ENCODE results near the gene CEP164. TPM values are rescaled to one million over a fixed set of nuclear protein-coding genes. Genes with fewer than 3 reads are reported as not detected.

Gene CEP164
- total and polyA plus RNA-seq, 2 experiments from 2014 or later: 13.9 to 23.8 TPM

DNA sequence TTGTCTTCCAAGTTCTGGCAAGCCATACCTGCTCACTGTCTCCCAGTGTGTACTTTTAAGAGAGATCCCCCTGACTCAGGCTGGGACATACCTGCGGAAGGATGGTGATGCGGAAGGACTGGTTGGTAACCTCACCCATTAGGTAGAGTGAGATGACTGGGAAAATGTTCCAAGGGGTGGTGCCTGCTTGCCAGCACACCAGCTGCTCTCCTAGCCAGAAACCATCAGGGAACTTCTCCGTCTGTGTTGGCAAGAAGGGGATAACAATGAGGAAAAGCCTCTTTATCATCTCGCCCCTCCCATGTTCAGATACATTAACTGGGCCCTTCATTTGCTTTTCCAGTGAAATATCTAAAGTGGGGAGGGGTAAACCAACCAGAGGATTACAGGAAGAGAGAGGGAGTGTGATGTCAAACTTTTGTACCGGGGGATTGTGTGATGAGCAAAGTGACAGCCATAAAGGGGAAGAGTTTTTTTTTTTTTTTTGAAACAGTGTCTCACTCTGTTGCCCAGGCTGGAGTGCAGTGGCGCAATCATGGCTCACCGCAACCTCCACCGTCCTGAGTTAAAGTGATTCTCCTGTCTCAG is 36.8 kb upstream of the CEP164 start, which contains the start of gene BACE1-AS:
Gene BACE1-AS (plus strand): TSS at position 538 of the 588 bp plus-strand sequence.
- Histone ChIP-seq H3K4me1 (ENCODE audit: insufficient read depth) (no peaks in the 10 kb centered on the region), H2AFZ (no peak within 1 kb of the TSS), H3K36me3 (ENCODE audit: insufficient read depth) (no peaks in the 10 kb centered on the region), H3F3A (replicated peaks; ENCODE audit: low read depth) (no peaks in the 10 kb centered on the region), H3K4me3 (no peak within 1 kb of the TSS), H3K79me2 (replicated peaks; ENCODE audit: insufficient read depth) (no peaks in the 10 kb centered on the region), H3K27me3 (ENCODE audit: insufficient read depth) (no peaks in the 10 kb centered on the region), H4K20me1 (replicated peaks; ENCODE audit: insufficient read depth) (no peaks in the 10 kb centered on the region), H3K27ac (ENCODE audit: low read depth) (no peak within 1 kb of the TSS), H3K4me2 (no peak within 1 kb of the TSS), H3K9me2 (ENCODE audit: insufficient read depth) (no peaks in the 10 kb centered on the region)
- H3K9me3 Mint-ChIP-seq: no peaks in the 10 kb centered on the region
- H3K4me1 Mint-ChIP-seq: no peaks in the 10 kb centered on the region
- no peak within 1 kb of the TSS for H3K27ac Mint-ChIP-seq
- H3K27me3 Mint-ChIP-seq (ENCODE audit: insufficient read depth, low read depth, poor library complexity): peaks cover 7% of the 10 kb centered on the region
- peaks cover 19% of the 10 kb centered on the region for H3K36me3 Mint-ChIP-seq (ENCODE audit: low read depth)
- TF ChIP-seq POLR2AphosphoS5 (IDR thresholded peaks at IDR 0.05; ENCODE audit: low read depth) (no peak), ZNF331 (CRISPR knock-in tag; IDR thresholded peaks at IDR 0.05; ENCODE audit: low read depth) (no peak), CREB1 (CRISPR knock-in tag; IDR thresholded peaks at IDR 0.05; ENCODE audit: low read depth) (no peak)
- TF ChIP-seq, protein P1, sequence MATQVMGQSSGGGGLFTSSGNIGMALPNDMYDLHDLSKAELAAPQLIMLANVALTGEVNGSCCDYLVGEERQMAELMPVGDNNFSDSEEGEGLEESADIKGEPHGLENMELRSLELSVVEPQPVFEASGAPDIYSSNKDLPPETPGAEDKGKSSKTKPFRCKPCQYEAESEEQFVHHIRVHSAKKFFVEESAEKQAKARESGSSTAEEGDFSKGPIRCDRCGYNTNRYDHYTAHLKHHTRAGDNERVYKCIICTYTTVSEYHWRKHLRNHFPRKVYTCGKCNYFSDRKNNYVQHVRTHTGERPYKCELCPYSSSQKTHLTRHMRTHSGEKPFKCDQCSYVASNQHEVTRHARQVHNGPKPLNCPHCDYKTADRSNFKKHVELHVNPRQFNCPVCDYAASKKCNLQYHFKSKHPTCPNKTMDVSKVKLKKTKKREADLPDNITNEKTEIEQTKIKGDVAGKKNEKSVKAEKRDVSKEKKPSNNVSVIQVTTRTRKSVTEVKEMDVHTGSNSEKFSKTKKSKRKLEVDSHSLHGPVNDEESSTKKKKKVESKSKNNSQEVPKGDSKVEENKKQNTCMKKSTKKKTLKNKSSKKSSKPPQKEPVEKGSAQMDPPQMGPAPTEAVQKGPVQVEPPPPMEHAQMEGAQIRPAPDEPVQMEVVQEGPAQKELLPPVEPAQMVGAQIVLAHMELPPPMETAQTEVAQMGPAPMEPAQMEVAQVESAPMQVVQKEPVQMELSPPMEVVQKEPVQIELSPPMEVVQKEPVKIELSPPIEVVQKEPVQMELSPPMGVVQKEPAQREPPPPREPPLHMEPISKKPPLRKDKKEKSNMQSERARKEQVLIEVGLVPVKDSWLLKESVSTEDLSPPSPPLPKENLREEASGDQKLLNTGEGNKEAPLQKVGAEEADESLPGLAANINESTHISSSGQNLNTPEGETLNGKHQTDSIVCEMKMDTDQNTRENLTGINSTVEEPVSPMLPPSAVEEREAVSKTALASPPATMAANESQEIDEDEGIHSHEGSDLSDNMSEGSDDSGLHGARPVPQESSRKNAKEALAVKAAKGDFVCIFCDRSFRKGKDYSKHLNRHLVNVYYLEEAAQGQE (IDR thresholded peaks at IDR 0.05; ENCODE audit: unreplicated experiment): no peak
- TF ChIP-seq, protein P2, sequence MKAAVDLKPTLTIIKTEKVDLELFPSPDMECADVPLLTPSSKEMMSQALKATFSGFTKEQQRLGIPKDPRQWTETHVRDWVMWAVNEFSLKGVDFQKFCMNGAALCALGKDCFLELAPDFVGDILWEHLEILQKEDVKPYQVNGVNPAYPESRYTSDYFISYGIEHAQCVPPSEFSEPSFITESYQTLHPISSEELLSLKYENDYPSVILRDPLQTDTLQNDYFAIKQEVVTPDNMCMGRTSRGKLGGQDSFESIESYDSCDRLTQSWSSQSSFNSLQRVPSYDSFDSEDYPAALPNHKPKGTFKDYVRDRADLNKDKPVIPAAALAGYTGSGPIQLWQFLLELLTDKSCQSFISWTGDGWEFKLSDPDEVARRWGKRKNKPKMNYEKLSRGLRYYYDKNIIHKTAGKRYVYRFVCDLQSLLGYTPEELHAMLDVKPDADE (IDR thresholded peaks at IDR 0.05): no peak
- DNase-seq (ENCODE audit: low spot score): no peak
- no peak within 1 kb of the TSS for H3K4me3 Mint-ChIP-seq
- no peak for ATAC-seq

DNA sequence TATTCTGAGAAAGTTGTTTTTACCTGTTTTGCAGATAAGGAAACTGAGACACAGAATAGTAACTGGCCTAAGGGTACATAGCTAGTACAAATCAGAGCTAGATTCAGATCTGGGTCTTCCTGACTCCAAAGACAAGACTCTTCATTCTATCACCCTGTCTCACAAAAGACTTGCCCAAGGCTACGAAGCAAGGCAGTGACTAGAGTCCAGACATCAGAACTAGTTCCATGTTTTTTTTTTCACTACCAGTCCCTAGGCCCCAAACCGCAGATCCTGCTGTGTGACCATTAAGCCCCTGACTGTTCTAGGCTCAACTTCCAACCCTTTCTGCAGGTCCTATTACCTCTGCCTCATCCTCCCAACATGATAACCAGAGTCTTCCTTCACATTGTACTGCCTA is 35.0 kb upstream of the CEP164 start:
- DNase-seq (ENCODE audit: low spot score) (no peak), ATAC-seq (no peak)
- Mint-ChIP-seq H3K27me3 (ENCODE audit: insufficient read depth, low read depth, poor library complexity) (peaks cover 12% of the 10 kb centered on the region), H3K27ac (no peak overlapping the region), H3K36me3 (ENCODE audit: low read depth) (peaks cover 19% of the 10 kb centered on the region), H3K9me3 (no peaks in the 10 kb centered on the region), H3K4me3 (no peak overlapping the region), H3K4me1 (no peaks in the 10 kb centered on the region)
- Histone ChIP-seq H3K4me2 (no peak overlapping the region), H3F3A (replicated peaks; ENCODE audit: low read depth) (no peaks in the 10 kb centered on the region), H3K36me3 (ENCODE audit: insufficient read depth) (no peaks in the 10 kb centered on the region), H3K79me2 (replicated peaks; ENCODE audit: insufficient read depth) (no peaks in the 10 kb centered on the region), H3K27me3 (ENCODE audit: insufficient read depth) (no peaks in the 10 kb centered on the region), H3K4me3 (no peak overlapping the region), H3K9me2 (ENCODE audit: insufficient read depth) (no peaks in the 10 kb centered on the region), H4K20me1 (replicated peaks; ENCODE audit: insufficient read depth) (no peaks in the 10 kb centered on the region; the same call in 1 of the 2 replicates), H3K4me1 (ENCODE audit: insufficient read depth) (no peaks in the 10 kb centered on the region), H2AFZ (no peak overlapping the region), H3K27ac (ENCODE audit: low read depth) (no peak overlapping the region)
- TF ChIP-seq CREB1 (CRISPR knock-in tag; IDR thresholded peaks at IDR 0.05; ENCODE audit: low read depth): no peak
- TF ChIP-seq STAT1 (IDR thresholded peaks at IDR 0.05; ENCODE audit: unreplicated experiment): no peak
- TF ChIP-seq, protein P3, sequence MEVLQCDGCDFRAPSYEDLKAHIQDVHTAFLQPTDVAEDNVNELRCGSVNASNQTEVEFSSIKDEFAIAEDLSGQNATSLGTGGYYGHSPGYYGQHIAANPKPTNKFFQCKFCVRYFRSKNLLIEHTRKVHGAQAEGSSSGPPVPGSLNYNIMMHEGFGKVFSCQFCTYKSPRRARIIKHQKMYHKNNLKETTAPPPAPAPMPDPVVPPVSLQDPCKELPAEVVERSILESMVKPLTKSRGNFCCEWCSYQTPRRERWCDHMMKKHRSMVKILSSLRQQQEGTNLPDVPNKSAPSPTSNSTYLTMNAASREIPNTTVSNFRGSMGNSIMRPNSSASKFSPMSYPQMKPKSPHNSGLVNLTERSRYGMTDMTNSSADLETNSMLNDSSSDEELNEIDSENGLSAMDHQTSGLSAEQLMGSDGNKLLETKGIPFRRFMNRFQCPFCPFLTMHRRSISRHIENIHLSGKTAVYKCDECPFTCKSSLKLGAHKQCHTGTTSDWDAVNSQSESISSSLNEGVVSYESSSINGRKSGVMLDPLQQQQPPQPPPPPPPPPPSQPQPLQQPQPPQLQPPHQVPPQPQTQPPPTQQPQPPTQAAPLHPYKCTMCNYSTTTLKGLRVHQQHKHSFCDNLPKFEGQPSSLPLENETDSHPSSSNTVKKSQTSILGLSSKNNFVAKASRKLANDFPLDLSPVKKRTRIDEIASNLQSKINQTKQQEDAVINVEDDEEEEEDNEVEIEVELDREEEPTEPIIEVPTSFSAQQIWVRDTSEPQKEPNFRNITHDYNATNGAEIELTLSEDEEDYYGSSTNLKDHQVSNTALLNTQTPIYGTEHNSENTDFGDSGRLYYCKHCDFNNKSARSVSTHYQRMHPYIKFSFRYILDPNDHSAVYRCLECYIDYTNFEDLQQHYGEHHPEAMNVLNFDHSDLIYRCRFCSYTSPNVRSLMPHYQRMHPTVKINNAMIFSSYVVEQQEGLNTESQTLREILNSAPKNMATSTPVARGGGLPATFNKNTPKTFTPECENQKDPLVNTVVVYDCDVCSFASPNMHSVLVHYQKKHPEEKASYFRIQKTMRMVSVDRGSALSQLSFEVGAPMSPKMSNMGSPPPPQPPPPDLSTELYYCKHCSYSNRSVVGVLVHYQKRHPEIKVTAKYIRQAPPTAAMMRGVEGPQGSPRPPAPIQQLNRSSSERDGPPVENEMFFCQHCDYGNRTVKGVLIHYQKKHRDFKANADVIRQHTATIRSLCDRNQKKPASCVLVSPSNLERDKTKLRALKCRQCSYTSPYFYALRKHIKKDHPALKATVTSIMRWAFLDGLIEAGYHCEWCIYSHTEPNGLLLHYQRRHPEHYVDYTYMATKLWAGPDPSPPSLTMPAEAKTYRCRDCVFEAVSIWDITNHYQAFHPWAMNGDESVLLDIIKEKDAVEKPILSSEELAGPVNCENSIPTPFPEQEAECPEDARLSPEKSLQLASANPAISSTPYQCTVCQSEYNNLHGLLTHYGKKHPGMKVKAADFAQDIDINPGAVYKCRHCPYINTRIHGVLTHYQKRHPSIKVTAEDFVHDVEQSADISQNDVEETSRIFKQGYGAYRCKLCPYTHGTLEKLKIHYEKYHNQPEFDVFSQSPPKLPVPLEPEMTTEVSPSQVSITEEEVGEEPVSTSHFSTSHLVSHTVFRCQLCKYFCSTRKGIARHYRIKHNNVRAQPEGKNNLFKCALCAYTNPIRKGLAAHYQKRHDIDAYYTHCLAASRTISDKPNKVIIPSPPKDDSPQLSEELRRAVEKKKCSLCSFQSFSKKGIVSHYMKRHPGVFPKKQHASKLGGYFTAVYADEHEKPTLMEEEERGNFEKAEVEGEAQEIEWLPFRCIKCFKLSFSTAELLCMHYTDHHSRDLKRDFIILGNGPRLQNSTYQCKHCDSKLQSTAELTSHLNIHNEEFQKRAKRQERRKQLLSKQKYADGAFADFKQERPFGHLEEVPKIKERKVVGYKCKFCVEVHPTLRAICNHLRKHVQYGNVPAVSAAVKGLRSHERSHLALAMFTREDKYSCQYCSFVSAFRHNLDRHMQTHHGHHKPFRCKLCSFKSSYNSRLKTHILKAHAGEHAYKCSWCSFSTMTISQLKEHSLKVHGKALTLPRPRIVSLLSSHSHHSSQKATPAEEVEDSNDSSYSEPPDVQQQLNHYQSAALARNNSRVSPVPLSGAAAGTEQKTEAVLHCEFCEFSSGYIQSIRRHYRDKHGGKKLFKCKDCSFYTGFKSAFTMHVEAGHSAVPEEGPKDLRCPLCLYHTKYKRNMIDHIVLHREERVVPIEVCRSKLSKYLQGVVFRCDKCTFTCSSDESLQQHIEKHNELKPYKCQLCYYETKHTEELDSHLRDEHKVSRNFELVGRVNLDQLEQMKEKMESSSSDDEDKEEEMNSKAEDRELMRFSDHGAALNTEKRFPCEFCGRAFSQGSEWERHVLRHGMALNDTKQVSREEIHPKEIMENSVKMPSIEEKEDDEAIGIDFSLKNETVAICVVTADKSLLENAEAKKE (CRISPR knock-in tag; IDR thresholded peaks at IDR 0.05): no peak
- no peak for TF ChIP-seq ZNF114 (CRISPR knock-in tag; IDR thresholded peaks at IDR 0.05)
- TF ChIP-seq JUNB (IDR thresholded peaks at IDR 0.05; ENCODE audit: unreplicated experiment): no peak
- TF ChIP-seq ZNF331 (CRISPR knock-in tag; IDR thresholded peaks at IDR 0.05; ENCODE audit: low read depth): no peak
